RWPE2 (cell line): ENCODE data around the gene TDRD12.

Source experiments
- ATAC-seq: fragments of 200-7000 bp; cut with Tn5 transposase; 3 replicates; pipeline ENCODE4 v1.9.1; 2021; ENCODE audit warnings: low read depth
- DNase-seq: peaks from one replicate; pipeline ENCODE4 v3.0.0-alpha.2; 2020; ENCODE audit warnings: low spot score
- H3K27ac ChIP-seq: fragments of 450-650 bp; 2 replicates; pipeline ENCODE4 v1.5.1; 2017; ENCODE audit warnings: mild to moderate bottlenecking; ENCODE audit not compliant: poor library complexity, severe bottlenecking
- H3K27me3 ChIP-seq: fragments of 250-450 bp; sonication (Bioruptor Pico); 2 replicates; pipeline ENCODE4 v1.5.1; 2021; ENCODE audit warnings: mild to moderate bottlenecking, moderate library complexity; ENCODE audit not compliant: insufficient read depth, poor library complexity, severe bottlenecking
- H3K36me3 ChIP-seq: fragments of 250-450 bp; sonication (Bioruptor Pico); 2 replicates; pipeline ENCODE4 v1.5.1; 2020; ENCODE audit warnings: low read depth, mild to moderate bottlenecking, moderate library complexity
- H3K4me1 ChIP-seq: fragments of 250-450 bp; sonication (Bioruptor Pico); 2 replicates; pipeline ENCODE4 v1.5.1; 2021; ENCODE audit warnings: mild to moderate bottlenecking, moderate library complexity; ENCODE audit not compliant: insufficient read depth, poor library complexity, severe bottlenecking
- H3K4me3 ChIP-seq: fragments of 250-450 bp; sonication (Bioruptor Pico); 2 replicates; pipeline ENCODE4 v1.5.1; 2021; ENCODE audit warnings: mild to moderate bottlenecking, moderate library complexity; ENCODE audit not compliant: severe bottlenecking
- H3K9me3 ChIP-seq: fragments of 250-450 bp; sonication (Bioruptor Pico); 2 replicates; pipeline ENCODE4 v1.5.1; 2021; ENCODE audit warnings: mild to moderate bottlenecking, moderate library complexity; ENCODE audit not compliant: severe bottlenecking
- CTCF ChIP-seq: fragments of 450-650 bp; IDR thresholded peaks from one replicate; pipeline ENCODE4 v1.5.1; 2017; ENCODE audit warnings: mild to moderate bottlenecking, moderate library complexity; ENCODE audit not compliant: poor library complexity, severe bottlenecking

TDRD12 gene

GRCh38 chr19:32812571-32812970, 93.0 kb downstream of the TDRD12 start:
- DNase-seq: no peak
- no peak overlapping the region for H3K27ac ChIP-seq
- H3K36me3 ChIP-seq: no peaks in the 10 kb centered on the region
- TF ChIP-seq CTCF: no peak
- ATAC-seq: no peak
- H3K4me3 ChIP-seq: no peak overlapping the region
- no peaks in the 10 kb centered on the region for H3K9me3 ChIP-seq
- no peaks in the 10 kb centered on the region for H3K4me1 ChIP-seq
- peaks cover 3% of the 10 kb centered on the region for H3K27me3 ChIP-seq

- Histone ChIP-seq H3K36me3 (no peaks in the 10 kb centered on the region), H3K27ac (no peak overlapping the region), H3K9me3 (no peaks in the 10 kb centered on the region), H3K4me3 (no peak overlapping the region), H3K4me1 (no peaks in the 10 kb centered on the region), H3K27me3 (peaks cover 3% of the 10 kb centered on the region)
- ATAC-seq (no peak), DNase-seq (no peak)
- no peak for TF ChIP-seq CTCF
These were observed 94.4 kb downstream of the TDRD12 start for GRCh38 chr19:32813862-32814425.

- no peaks in the 10 kb centered on the region for H3K4me1 ChIP-seq
- H3K36me3 ChIP-seq: no peaks in the 10 kb centered on the region
- H3K27me3 ChIP-seq: peaks cover 3% of the 10 kb centered on the region
- no peak for ATAC-seq
- no peak for DNase-seq
- H3K27ac ChIP-seq: no peak overlapping the region
- no peak overlapping the region for H3K4me3 ChIP-seq
- TF ChIP-seq CTCF: no peak
- H3K9me3 ChIP-seq: no peaks in the 10 kb centered on the region
These were observed 95.1 kb downstream of the TDRD12 start for GRCh38 chr19:32814624-32815023.

GRCh38 chr19:32816555-32817099, 97.1 kb downstream of the TDRD12 start:
- Histone ChIP-seq H3K27ac (no peak overlapping the region), H3K9me3 (no peaks in the 10 kb centered on the region), H3K27me3 (no peaks in the 10 kb centered on the region), H3K36me3 (no peaks in the 10 kb centered on the region), H3K4me1 (no peaks in the 10 kb centered on the region), H3K4me3 (no peak overlapping the region)
- no peak for TF ChIP-seq CTCF
- ATAC-seq (no peak), DNase-seq (no peak)
